Measurements from ENCODE around the gene RAET1G. TPM values are rescaled to one million over a fixed set of nuclear protein-coding genes. Genes with fewer than 3 reads are reported as not detected.

Gene RAET1G
- total RNA-seq, 1 donor from 2014 or later: 0.60 TPM

DNA sequence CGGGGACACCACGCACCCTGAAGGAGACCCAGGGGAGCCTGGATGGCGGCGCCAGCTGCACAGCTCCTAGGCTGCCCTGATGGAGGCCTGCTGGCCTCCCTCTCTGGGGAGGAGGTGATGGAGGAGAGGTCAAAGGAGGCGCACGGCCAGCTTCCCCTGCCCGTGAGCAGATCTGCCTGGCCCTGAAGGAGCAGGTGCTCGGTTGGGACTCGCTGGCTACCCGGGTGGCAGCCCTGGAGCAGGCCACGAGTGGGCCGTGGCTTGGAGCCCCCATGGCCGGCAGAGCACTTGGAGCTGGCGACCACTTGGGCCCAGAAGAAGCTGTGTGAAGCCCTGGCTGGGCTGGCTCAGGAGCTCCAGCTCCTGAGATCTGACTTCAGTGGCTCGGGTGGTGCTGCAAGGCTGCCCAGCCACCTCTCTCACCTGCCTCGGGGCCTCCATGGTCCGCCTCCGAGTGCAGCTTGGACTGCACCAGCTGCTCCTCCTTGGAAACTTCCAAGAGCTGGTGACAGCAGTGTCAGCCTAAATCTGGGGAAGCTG, 17.5 kb downstream of the RAET1G start:
- Mint-ChIP-seq H3K4me3 (ENCODE audit: unreplicated experiment) (no peak overlapping the region), H3K27me3 (ENCODE audit: low read depth) (no peaks in the 10 kb centered on the region), H3K27ac (ENCODE audit: unreplicated experiment) (no peak overlapping the region), H3K36me3 (ENCODE audit: low read depth) (peaks cover 4% of the 10 kb centered on the region), H3K9me3 (ENCODE audit: low read depth) (peaks cover 9% of the 10 kb centered on the region), H3K4me1 (ENCODE audit: low read depth) (no peaks in the 10 kb centered on the region)
- TF ChIP-seq, protein P1, sequence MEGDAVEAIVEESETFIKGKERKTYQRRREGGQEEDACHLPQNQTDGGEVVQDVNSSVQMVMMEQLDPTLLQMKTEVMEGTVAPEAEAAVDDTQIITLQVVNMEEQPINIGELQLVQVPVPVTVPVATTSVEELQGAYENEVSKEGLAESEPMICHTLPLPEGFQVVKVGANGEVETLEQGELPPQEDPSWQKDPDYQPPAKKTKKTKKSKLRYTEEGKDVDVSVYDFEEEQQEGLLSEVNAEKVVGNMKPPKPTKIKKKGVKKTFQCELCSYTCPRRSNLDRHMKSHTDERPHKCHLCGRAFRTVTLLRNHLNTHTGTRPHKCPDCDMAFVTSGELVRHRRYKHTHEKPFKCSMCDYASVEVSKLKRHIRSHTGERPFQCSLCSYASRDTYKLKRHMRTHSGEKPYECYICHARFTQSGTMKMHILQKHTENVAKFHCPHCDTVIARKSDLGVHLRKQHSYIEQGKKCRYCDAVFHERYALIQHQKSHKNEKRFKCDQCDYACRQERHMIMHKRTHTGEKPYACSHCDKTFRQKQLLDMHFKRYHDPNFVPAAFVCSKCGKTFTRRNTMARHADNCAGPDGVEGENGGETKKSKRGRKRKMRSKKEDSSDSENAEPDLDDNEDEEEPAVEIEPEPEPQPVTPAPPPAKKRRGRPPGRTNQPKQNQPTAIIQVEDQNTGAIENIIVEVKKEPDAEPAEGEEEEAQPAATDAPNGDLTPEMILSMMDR (IDR thresholded peaks at IDR 0.05): no peak
- DNase-seq (ENCODE audit: low spot score): no peak

DNA sequence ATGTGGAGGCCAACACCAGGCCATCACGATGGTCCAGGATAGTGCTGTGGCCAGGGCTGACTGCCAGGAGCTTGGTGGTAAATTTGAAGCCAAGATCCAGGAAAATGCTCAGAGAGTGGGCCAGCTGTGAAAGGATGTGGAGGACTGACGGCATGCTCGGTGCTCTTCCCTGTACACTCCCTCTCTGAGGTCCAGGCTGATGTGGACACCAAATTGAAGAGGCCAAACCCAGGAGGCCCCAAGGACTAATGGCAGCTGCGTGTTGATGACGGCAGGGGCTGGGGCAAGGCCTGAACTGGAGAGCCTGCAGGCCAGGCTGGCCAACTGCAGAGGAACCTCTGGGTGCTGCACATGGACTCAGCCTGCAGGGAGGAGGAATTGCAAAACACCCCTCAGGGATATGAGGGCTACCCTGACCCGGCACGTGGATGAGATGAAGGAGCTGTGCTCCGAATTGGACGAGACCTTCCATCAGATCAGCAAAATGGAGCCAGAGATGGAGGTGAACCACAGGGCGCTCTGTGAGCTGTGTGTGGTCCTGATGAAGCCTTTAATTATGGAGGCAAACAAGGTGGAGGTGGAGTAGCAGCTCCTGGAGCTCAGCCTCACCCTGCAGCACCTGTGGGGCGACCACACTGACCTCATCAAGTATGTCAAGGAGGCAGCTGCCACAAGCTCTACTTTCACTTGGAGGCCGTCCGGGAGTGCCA, 18.1 kb downstream of the RAET1G start:
- Mint-ChIP-seq H3K36me3 (ENCODE audit: low read depth) (peaks cover 4% of the 10 kb centered on the region), H3K27me3 (ENCODE audit: low read depth) (no peaks in the 10 kb centered on the region), H3K4me3 (ENCODE audit: unreplicated experiment) (no peak overlapping the region), H3K4me1 (ENCODE audit: low read depth) (no peaks in the 10 kb centered on the region), H3K27ac (ENCODE audit: unreplicated experiment) (no peak overlapping the region), H3K9me3 (ENCODE audit: low read depth) (peaks cover 9% of the 10 kb centered on the region)
- DNase-seq (ENCODE audit: low spot score): no peak
- TF ChIP-seq, protein P1 (IDR thresholded peaks at IDR 0.05): no peak

DNA sequence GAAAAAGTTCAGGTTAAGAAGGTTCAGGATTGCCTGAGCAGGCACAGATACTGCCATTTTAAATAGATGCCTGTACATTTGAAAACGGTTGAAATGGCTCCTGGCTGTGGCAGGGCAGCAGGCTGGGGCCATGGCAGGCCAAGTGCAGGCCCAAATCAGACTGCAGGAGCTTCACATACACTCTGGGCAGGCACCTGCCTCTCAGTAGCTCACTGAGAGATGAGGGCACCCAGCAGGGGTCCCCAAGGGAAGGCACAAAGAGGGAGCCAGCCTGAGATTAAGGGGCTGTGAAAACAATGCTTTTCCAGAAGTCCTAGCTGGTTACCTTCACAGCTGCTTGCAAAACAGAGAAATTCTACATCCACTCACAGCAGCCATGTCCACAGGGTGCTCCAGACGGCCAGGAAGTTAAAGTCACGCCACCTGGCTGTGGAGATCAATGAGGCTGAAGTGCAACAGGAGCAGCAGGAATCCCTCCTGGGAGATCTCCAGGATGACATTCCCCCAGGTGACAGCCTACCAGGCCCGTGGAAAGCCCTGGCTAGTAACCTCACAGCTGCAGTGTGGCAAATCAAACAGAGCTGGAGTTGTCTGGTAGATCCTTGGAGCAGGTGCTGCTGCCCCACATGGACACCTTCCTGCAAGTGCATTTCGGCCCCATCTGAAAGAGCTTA, 18.8 kb downstream of the RAET1G start:
- TF ChIP-seq, protein P1 (IDR thresholded peaks at IDR 0.05): no peak
- H3K27ac Mint-ChIP-seq (ENCODE audit: unreplicated experiment): no peak overlapping the region
- H3K4me1 Mint-ChIP-seq (ENCODE audit: low read depth): no peaks in the 10 kb centered on the region
- no peak for DNase-seq (ENCODE audit: low spot score)
- H3K27me3 Mint-ChIP-seq (ENCODE audit: low read depth): no peaks in the 10 kb centered on the region
- H3K9me3 Mint-ChIP-seq (ENCODE audit: low read depth): peaks cover 9% of the 10 kb centered on the region
- no peak overlapping the region for H3K4me3 Mint-ChIP-seq (ENCODE audit: unreplicated experiment)
- H3K36me3 Mint-ChIP-seq (ENCODE audit: low read depth): peaks cover 4% of the 10 kb centered on the region

DNA sequence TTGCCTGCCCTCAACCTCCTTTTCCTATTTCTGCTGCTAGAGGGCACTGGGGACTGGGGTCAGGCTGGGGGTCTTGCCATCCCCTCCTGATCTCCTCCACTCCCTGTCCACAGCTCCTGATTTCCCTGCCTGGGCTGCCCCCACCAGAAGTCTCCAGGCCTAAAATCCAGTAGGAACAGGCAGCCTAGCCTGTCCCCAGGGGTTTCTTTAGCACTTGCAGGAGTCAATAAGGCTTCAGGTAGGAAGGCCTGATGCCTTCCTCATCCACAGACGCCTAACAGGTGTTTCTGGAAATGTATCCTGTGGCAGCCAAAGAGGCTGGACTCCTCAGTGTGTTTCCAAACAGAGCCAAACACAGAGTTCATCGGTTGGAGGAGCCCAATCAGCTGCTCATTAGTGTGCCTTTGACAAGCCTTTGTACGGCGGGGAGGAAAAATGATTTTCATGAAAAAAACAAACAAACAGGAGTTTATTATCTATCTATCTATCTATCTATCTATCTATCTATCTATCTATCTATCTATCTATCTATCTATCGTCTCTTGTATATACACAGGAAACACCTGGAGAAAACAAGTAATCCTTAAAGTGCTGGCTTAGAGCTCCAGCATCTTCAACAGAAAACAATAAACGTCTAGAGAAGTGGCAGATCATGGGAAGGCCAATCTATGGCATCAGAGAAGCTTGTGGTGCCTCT, 21.3 kb downstream of the RAET1G start:
- H3K36me3 Mint-ChIP-seq (ENCODE audit: low read depth): no peaks in the 10 kb centered on the region
- H3K27me3 Mint-ChIP-seq (ENCODE audit: low read depth): no peaks in the 10 kb centered on the region

More for the DNA sequence above, 21.3 kb downstream of the RAET1G start:
- TF ChIP-seq, protein P1 (IDR thresholded peaks at IDR 0.05): no peak
- Mint-ChIP-seq H3K9me3 (ENCODE audit: low read depth) (no peaks in the 10 kb centered on the region), H3K4me3 (ENCODE audit: unreplicated experiment) (no peak overlapping the region), H3K4me1 (ENCODE audit: low read depth) (peaks cover 18% of the 10 kb centered on the region), H3K27ac (ENCODE audit: unreplicated experiment) (no peak overlapping the region)
- DNase-seq (ENCODE audit: low spot score): no peak
